Cortex of kidney (tissue), 1 donor: ENCODE data around the gene SLC35B1.
"Not testable (repeated sequence)": the region's sequence is repeated elsewhere in the genome, so short reads cannot be mapped to it uniquely, and the experiment has no call there.

ENCODE experiments used
- DNase-seq: peaks from one replicate; lab custom pipeline; 2025; lab: John Stamatoyannopoulos, UW

The SLC35B1 gene

DNA sequence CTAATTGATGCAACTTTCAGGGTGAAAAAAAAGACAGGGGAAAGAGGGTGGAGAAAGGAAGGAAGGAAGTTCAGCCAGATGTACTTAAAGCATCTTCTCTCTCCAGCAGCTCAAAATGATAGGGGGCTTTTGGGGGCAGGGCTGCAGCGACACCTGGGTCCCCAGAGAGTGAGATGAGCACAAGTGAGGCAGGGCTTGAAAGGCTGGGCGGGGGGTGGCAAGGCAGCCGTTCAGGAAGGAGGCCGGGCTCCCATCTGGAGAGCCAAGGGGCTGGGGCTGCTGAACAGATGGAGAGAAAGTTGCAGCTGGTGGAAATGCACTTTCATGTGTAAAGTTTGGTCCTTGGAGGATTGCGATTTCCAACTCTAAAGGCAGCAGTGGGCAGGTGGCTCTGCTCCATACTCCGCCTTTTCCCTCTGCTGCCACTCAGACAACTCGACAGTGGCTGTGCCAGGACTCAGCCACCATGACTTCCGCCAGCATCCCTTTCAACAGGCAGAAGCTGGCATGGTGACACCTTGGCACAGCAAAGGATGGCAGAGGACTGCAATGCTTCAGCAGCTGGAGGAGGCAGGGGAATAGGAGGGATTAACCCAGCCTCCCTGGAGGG is 7.7 kb downstream of the SLC35B1 start:
- no peak for DNase-seq

DNA sequence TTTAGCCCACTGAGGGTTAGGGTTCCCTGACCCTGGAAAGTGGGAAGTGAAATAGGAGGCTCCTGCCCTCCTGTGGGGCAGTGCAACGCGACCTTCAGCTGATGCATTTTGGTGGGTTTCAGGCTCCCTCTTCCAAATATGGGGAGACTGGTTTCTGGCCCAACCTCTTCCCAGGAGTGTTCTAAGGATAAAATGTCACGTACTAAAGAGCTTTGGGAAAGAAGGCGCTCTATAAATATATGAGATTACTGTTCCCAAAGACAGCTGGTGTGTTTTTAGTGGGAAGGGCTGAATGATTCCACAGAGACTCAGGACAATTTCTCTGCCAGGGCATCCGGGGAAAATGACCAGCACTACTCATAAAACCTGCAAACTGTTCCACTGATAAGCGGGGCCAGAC is 9.8 kb downstream of the SLC35B1 start:
- no peak for DNase-seq

DNA sequence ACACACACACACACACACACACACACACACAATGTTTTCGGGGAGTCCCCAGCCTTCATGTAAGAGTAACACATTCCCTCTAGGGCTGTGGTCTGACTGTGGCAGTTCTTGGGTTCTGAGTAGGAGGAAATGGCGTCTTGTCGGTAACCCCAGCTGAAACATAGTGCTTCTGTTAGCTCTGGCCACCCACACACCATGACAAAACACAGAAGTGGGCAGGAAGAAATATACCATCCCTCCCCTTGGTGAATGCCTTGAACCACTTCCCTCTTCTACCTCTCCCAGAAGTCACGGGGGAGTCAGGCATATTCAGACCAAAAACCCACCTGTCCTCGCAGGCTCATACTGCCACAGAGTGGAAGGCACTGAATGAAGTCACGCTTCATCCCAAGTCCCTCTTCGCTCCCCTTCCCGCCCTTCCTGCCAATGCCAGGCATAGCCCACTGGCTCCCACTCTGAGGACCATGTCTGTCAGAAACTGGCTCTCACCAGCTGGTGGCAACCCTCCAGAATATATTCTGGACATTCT is 11.5 kb downstream of the SLC35B1 start:
- no peak for DNase-seq

DNA sequence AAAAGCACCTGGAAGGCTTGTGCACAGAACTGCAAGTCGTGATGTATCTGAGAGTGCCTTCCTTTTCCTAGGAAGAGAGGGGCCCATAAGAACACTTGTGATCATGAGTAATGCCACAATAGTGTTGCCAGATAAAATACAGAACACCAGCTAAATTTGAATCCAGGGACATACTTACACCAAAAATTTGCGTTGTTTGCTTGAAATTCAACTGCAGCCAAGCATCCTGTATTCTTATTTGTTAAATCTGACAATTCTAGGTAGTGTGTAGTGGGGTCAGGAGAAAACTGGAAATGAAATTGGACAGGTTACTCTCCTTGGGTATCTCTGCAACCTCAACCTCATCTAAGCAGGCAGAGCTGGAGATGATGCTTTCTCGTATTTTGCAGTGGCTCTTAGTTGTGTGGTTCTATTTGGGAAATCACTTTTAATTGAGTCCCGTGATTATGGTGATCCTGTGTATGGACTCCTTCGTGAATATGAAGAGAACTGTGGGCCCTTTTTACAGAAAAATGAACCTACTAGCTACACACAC is 12.0 kb downstream of the SLC35B1 start:
- no peak for DNase-seq

DNA sequence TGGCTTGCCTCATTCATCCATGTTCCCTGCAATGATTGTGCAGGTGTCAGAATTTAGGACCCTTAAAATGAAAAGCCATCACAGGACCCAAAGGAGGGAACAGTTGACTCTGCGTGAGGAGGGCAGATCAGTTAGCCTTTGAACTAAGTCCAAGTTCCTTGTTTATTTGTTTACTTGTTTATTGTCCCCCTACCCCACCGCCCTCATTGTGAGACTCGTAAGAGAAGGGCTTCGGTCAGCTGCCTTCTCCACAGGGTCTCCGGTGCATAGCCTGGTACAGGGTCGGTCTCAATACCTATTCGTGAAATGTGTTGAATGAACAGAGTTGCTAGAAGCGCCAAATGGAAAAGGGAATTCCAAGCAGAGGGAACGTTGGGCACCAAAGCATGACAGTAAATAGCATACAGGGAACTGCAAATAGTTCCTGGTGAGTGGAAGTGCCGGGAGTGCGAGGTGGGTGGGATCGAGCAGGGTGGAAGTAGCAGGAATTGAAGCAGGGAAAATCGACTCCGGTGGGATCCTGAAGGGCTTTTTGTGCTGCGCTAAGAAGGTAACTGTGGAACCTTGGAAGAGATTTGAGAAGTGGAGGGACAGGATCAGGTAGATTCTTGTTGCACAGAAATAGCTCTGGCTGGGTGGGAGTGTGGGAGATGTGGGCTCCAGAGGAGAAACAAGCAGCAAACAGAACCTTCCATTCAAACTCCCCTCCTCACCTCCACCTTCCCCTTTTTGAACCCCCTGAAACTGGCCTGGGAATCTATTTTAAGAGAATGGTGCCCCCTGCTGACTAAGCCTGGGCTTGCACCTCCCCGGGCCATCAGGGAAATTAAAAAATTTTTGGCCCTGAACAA is 12.7 kb downstream of the SLC35B1 start:
- no peak for DNase-seq

DNA sequence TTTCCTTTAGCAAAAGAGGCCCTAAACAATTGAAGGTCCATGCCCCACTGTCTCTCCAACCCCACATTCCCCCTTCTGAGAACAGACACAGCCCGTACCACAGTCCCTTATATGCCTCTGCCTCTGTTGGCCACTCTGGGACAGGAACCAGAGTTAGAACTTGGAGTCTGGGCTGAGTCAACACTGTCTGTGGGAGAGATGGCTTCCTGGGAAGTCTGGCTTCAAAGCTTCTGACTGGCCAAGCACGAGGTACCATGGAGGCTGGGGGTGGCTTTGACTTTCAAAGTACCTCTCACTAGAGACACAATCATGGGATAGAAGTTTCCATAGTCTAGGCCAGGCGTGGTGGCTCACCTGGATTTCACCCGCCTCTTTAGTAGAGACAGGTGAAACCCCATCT is 15.0 kb downstream of the SLC35B1 start:
- DNase-seq: no peak

DNA sequence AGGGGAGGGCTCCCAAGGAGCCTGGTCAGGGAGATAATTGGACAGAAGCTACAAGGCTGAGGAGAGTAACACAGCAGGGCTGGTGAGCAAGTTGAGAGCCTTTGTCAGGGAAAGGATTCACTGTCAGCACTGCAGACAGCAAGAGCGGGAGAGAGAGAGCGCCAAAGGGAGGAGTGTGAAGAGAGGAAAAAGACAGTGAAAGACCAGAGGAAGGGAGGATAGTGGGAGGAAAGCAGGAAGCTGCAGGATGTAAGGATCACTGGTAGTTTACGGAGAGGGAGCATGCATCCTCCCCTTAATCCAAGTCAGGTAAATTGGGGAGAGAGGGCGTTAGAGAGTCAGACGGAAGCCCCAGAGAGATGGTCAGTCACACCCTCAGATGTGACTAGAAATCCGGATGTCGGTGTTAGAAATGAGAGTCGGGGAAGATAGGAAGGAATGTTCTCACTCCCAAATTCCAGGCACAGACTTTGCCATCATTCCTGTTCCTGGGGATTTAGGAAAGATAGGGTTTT is 16.0 kb downstream of the SLC35B1 start:
- DNase-seq: no peak

DNA sequence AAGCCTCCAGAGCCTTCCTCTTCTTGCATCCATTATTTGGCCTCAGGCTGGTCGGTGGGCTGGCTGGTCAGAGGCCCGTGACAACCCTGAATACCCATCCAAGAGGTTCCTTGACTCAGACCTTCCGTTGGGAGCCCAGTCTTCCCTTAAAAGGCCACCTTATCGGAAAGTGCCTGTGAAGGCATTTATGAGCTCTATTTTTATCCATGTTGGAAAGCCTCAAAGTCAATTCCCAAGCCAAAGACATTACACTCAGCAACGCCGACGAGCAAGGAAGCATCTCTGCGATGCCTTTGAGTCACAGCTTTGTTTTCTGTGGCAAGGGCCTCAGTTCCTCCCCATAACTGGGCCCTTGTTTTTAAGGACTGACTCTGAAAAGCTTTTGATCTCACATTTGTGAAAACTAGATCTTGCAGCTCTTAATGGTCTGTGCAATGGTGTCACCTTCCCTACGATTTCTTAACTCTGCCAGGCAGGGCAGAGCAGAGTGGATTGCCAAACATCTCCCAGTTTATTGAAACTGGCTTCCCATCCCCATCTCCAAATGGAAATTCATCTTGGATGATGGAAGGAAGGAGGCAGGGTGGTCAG is 16.6 kb downstream of the SLC35B1 start:
- DNase-seq: no peak

DNA sequence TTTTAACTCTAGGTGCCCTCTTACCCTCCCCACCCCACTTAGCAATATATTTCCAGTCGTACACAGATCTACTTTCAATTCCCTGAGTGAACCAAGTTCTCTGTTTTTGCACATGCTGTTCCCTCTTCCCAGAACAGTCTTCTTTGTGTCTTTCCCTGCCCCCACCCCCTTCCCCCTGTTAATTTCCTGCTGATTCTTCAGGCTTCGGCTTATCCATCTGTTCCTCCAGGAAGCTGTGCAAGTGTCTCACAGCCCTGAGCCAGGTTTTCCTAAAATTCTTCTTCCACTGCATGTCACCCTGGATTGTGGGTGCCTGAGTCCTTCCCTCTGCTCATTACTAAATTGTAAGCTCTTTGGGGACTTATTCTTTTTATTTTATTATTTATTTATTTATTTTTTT is 17.5 kb downstream of the SLC35B1 start:
- DNase-seq: no peak

DNA sequence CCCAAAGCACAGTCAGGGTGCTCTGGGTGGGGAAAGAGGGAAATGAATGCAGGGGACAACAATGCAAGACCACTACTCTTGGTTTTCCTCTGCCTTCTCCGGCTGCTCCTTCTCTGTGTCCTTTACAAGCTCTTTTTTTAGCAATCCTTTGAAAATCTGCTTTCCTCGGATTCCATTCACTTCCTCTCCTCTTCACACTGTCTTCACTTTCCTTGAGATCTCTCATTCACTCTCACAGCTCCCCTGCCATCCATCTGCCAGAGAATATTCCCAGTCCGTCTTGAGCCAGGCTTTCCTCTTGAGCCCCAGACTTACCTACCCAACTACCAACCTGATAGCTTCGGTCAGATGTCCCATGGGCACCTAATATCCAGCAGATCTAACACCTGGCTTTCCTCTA is 18.9 kb downstream of the SLC35B1 start:
- DNase-seq: no peak

DNA sequence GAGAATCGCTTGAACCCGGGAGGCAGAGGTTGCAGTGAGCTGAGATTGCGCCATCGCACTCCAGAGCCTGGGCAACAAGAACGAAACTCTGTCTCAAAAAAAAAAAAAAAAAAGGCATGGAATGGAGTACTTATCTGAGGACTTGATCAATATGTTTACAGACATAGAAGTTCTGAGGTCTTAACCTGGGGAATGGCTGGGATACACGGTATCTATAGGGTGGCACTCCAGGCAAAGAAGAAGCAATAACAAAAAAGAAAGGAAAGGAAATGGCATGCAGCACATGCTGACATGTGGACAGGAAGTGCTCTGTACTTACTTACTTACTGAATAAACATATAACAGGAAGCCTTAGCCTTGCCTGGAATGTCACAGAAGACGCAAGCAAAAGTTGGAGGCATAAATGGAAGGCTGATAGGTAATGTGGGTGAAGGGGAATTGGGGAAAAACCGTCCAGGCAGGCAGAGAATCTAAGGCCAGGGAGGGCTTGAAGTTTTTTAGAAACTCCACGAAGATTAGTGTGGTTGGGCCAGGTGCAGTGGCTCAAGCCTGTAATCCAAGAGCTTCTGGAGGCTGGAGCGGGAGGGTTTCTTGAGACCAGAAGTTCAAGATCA is 19.8 kb downstream of the SLC35B1 start:
- DNase-seq: no peak

DNA sequence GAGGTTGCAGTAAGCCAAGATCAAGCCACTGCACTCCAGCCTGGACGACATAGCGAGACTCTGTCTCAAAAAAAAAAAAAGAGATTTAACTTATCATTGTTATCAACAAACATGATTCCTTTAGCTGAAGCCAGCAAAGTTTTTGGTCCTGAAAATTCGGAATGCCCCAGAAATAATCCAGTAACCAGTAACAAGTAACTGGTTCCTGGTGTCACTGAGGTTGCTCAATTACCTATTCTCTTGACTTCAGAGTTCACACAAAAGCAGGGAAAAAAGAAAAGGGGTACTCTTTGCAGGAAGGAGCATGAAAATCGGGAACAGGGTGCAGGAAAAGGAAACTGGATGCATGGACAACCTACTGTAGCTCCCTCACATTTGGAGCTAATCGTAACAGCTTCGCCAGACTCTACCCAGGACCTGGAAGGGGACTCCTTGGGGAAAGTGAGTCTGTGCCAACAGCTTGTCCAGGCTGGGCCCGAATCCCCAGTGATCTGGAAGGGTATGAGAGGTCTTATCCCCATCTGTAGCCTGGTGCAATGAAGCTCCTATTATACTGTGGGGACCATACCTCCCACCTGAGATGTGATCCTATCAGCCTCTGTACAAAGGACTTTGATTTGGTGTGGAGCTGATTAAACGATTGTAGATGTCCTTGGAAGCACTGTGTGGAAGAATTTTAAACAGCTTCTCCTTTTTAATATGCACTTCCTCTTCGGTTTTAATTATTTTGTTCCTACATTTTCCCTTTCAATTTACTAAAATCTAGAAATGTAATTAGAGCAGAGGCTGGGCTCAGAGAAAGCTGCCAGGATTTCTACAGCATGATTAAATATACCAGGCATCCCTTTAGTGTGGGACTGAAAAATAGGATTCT is 26.4 kb downstream of the SLC35B1 start:
- DNase-seq: no peak

DNA sequence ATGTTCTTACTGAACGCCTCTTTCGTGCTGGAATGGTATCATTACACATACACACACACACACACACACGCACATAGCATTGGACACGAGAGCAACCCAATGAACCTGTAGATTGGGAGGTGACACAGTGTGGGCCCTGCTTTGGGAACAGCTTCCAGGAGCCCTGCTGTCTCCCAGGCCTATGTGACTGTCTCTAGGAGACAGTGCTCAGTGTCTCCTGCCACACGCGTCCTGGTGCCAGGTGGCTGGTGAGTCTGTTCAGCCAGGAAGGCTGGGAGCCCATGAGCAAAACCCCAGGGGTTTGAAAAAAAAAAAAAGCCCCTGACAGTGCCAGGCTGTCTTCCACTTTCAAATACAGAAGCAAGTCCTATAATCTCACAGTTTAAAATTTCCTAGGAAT is 27.4 kb downstream of the SLC35B1 start:
- no peak for DNase-seq

DNA sequence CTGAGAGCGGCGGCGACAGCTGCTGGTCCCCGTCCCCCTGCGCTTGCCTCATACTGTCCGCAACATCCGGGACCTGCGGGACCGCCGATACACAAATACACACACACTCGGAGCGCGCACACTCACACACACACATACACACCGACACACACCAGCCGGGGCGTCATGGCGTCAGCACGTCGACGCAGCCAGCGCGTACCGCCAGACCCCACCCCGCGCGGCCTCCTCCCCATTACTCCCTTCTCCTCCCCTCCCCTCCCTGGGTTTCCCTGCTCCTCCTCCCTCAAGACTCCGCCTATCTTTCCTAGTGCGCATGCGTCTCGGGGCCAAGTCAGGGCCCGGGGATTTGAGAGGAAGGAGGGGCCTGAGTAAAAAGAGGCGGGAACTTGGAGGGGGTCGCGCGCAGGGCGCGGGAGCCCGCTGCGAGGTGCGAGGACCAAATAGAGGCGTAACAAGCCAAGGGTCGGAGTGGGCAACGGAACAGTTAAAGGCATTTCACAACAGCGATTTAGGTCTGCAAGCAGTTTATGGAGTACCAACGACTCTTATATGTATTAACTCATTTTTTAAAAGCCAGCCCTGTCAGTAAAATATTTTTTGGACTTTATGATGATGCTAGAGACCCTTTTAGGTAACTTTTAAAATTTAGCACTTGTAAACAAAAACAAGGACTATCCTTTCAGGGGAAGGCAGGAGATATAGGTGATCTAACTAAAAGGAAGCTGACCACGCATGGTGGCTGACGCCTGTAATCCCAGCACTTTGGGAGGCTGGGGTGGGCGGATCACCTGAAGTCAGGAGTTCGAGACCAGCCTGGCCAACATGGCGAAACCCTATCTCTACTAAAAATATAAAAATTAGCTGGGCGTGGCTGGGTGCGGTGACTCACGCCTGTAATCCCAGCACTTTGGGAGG is 29.6 kb downstream of the SLC35B1 start, which contains the start of gene SPOP:
Gene SPOP (minus strand): TSS at position 165 of the 915 bp plus-strand sequence. CDS start 55,287 bp downstream, outside the sequence.
- DNase-seq: peak; percentile 52

DNA sequence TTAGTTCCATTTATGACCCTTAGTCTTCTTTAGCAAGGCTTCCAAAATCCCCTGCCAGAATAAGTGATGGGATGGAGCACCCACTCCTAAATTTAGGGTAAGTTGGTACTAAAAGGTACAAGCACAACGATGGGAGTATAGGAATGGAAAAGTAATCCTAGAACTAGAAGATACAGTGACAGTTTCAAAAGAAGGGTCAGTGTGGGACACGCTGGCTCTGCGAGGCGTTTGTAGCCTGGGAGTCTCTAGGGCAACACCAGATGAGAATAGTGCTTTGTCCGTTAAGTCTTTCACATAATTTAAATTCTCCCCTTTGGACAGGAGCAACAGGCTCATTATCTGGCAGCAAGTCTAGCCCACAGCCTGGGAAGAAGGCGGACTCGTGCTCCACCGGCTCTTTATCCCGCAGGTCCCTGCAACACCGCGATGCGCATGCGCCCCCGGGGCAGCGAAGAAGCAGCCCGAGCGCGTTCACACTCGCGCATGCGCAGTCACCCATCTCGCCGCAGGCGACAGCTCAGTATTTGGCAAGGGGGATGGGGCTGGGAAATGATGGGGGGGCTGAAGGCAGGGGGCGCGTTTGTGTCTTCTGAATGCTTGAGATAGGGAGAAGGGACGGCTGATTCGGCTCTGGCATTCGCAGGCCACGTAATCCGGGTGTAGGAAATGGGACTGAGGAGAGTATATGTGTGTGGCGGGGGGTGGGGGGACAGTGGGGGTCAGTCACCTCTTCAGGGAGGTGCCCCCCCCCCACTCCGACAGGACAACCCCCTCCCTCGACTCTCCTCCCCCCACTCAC is 30.4 kb downstream of the SLC35B1 start:
- no peak for DNase-seq

DNA sequence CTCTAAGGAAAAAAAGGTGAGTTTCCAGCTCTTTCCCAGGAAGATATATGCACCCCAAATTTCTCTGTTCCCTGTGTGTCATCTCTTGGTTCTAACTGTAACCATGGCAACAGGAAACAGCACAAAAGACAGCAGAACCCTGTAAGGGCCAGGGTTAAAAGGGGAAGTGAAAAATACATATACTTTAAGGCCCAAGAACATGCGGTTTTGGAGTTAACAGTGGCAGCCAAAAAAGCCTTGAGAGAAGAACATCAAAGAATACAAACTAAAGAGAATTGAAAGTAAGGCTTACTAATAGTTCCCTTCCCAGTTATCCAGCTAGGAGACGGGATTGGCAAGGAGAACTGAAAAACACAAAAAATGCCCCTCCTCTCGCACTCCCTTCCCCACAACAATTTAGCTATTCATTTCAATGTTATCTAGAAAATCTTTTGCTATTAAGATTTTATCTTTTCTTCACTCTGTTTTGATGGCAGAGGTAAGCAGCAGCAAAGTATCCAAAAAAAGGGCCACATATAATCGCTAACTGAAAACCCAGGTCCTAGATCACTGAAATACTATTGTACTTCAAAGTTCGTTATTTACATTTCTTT is 31.4 kb downstream of the SLC35B1 start:
- DNase-seq: no peak

DNA sequence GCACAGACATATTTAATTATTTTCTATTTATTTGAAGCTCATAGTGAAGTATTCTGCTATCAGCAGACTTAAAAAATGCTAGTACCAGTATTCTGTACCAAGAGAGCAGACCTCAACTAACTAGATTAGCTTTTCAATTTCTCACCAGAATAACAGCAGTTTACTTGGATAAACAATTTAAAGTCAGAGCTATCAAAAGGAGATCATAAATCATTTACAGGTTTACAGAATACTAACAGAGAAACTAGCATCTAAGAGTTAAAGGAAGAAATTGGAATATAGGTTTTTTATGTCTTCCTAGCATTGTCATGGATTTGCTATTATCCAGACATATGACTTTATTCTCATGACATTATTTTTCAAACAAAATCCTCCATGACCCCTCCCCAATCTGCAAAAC is 33.3 kb downstream of the SLC35B1 start:
- no peak for DNase-seq

DNA sequence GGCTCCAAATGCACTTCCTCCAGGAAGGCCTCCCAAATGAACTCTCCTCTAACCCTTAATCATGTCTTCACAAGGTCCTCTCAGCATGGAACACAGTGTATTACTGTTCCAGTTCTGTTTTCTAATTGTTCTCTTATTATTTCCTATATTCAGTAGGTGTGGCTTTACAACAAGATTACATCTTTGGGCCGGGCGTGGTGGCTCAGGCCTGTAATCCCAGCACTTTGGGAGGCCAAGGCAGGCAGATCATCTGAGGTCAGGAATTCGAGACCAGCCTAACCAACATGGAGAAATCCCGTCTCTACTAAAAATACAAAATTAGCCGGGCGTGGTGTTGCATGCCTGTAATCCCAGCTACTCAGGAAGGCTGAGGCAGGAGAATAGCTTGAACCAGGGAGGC is 34.1 kb downstream of the SLC35B1 start:
- DNase-seq: not testable (repeated sequence)

DNA sequence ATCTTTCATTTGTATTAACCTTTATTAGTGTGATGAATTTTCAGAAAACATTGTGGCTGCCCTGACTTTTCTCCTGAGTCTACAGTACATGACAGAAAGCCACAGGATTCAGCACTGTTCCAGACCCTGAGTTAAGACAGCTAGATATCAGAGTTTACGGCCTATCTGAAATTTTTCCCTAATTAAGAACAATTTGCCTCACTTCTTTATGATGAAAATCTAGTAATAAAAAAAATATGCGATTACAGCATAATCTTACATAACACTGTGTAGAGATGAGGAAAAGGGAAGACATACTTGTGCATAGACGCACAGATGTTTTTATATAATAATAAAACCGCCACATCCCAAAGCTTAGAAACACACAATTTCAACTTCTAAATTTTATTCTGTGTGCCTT is 37.1 kb downstream of the SLC35B1 start:
- DNase-seq: no peak
